Activated naive CD8-positive, alpha-beta T cell treated with anti-CD3 and anti-CD28 coated beads, Interleukin-2, amount 50 U/mL, for 16 hours (primary cell): ENCODE data around the gene PDXDC1.
"Not testable (repeated sequence)": the region's sequence is repeated elsewhere in the genome, so short reads cannot be mapped to it uniquely, and the experiment has no call there.

Experiments
- DNase-seq: peaks from one replicate; pipeline ENCODE4 v3.0.0-alpha.2; 2020; ENCODE audit warnings: low read depth, low spot score

Gene PDXDC1

GRCh38 chr16:15015671-15016070, 40.8 kb downstream of the PDXDC1 start:
- not testable (repeated sequence) for DNase-seq

GRCh38 chr16:15016354-15016753, 41.5 kb downstream of the PDXDC1 start:
- not testable (repeated sequence) for DNase-seq

GRCh38 chr16:15016951-15017580, 42.2 kb downstream of the PDXDC1 start:
- not testable (repeated sequence) for DNase-seq

- not testable (repeated sequence) for DNase-seq
Measured at GRCh38 chr16:15021429-15021828, 46.6 kb downstream of the PDXDC1 start.

- not testable (repeated sequence) for DNase-seq
Measured at GRCh38 chr16:15022194-15022593, 47.4 kb downstream of the PDXDC1 start.

GRCh38 chr16:15023381-15024077, 48.7 kb downstream of the PDXDC1 start:
- DNase-seq: not testable (repeated sequence)

GRCh38 chr16:15024858-15025199, 50.0 kb downstream of the PDXDC1 start:
- not testable (repeated sequence) for DNase-seq

- not testable (repeated sequence) for DNase-seq
Measured at GRCh38 chr16:15025234-15025951, 50.6 kb downstream of the PDXDC1 start.

GRCh38 chr16:15027051-15027450, 52.2 kb downstream of the PDXDC1 start:
- DNase-seq: not testable (repeated sequence)

- not testable (repeated sequence) for DNase-seq
Measured at GRCh38 chr16:15027503-15028344, 52.9 kb downstream of the PDXDC1 start.

GRCh38 chr16:15028345-15028715, 53.5 kb downstream of the PDXDC1 start:
- DNase-seq: not testable (repeated sequence)

GRCh38 chr16:15028801-15029698, 54.2 kb downstream of the PDXDC1 start:
- DNase-seq: not testable (repeated sequence)

- not testable (repeated sequence) for DNase-seq
Measured at GRCh38 chr16:15029749-15030148, 54.9 kb downstream of the PDXDC1 start.

- no peak for DNase-seq
Measured at GRCh38 chr16:15031179-15031578, 56.4 kb downstream of the PDXDC1 start.

- DNase-seq: no peak
Measured at GRCh38 chr16:15031586-15031985, 56.8 kb downstream of the PDXDC1 start.

GRCh38 chr16:15032547-15033308, 57.9 kb downstream of the PDXDC1 start:
- DNase-seq: no peak

GRCh38 chr16:15033309-15033707, 58.5 kb downstream of the PDXDC1 start:
- DNase-seq: no peak

- no peak for DNase-seq
Measured at GRCh38 chr16:15034266-15035162, 59.7 kb downstream of the PDXDC1 start.

- DNase-seq: no peak
Measured at GRCh38 chr16:15035163-15035729, 60.4 kb downstream of the PDXDC1 start.
